Activated naive CD4-positive, alpha-beta T cell treated with anti-CD3 and anti-CD28 coated beads, Interleukin-2, amount 50 U/mL, for 72 hours (primary cell): ENCODE results near the gene IL23R. TPM values are rescaled to one million over a fixed set of nuclear protein-coding genes. Genes with fewer than 3 reads are reported as not detected.

Experiments
- ATAC-seq, 2 donors: fragments of 150-1000 bp; cut with Tn5 transposase; 2 replicates each; pipeline ENCODE4 v1.10.0; 2021; ENCODE audit warnings: mild to moderate bottlenecking in 2 of 2, moderate library complexity in 2 of 2
- DNase-seq, 2 donors: peaks; one replicate each; pipeline ENCODE4 v3.0.0; 2021 to 2022; ENCODE audit warnings: low spot score in 2 of 2
- H3K27ac Mint-ChIP-seq, 2 donors: one replicate each; pipeline ENCODE4 v1.8.0; 2022; ENCODE audit warnings: mild to moderate bottlenecking in 2 of 2, mixed read lengths in 2 of 2
- H3K36me3 Mint-ChIP-seq, 2 donors: one replicate each; pipeline ENCODE4 v1.8.0; 2022; ENCODE audit warnings: mixed read lengths in 2 of 2
- H3K9me3 Mint-ChIP-seq, 2 donors: one replicate each; pipeline ENCODE4 v1.8.0; 2022; ENCODE audit warnings: mixed read lengths in 2 of 2
- total RNA-seq, 2 donors: library from RNA; stranded (reverse); gene quantifications; one replicate each; pipeline ENCODE4 v1.2.3, GENCODE V29; 2022

IL23R gene
- total RNA-seq, 2 donors from 2014 or later = 0.87 to 15.6 TPM

GRCh38 chr1:67294836-67295617 lies 128.8 kb downstream of the IL23R start:
- DNase-seq (no peak), ATAC-seq (peak; percentile 84 to 87)
- Mint-ChIP-seq H3K27ac (peak overlapping the region in 1 of 2 donors; percentile 20), H3K9me3 (peaks cover 11 to 34% of the 10 kb centered on the region in 2 donors), H3K36me3 (peaks cover 11 to 57% of the 10 kb centered on the region in 2 donors)

DNA sequence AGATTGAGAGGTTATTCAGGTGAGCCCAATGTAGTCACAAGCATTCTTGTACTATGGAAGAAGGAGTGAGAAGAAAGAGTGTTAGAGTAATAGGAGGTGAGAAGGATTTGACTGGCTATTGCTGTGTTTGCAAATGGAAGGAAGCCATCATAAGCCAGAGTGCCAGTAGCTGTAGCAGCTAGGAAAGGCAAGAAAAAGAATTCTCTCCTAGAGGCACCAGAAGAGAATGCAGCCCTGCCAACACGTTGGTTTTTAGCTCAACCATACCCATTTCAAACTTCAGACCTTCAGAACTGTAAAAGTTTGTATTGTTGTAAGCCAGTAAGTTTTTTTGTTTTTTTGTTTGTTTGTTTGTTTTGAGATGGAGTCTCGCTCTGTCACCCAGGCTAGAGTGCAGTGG lies 132.5 kb downstream of the IL23R start:
- ATAC-seq (no peak), DNase-seq (no peak)
- Mint-ChIP-seq H3K27ac (no peak overlapping the region), H3K36me3 (peaks cover 4 to 35% of the 10 kb centered on the region in 2 donors), H3K9me3 (peaks cover 0 to 18% of the 10 kb centered on the region in 2 donors)

- DNase-seq = no peak
- Mint-ChIP-seq H3K27ac (no peak overlapping the region), H3K9me3 (peaks cover 0 to 16% of the 10 kb centered on the region in 2 donors), H3K36me3 (peaks cover 4 to 34% of the 10 kb centered on the region in 2 donors)
- ATAC-seq = no peak
These were observed 133.0 kb downstream of the IL23R start for GRCh38 chr1:67299296-67299695.

DNA sequence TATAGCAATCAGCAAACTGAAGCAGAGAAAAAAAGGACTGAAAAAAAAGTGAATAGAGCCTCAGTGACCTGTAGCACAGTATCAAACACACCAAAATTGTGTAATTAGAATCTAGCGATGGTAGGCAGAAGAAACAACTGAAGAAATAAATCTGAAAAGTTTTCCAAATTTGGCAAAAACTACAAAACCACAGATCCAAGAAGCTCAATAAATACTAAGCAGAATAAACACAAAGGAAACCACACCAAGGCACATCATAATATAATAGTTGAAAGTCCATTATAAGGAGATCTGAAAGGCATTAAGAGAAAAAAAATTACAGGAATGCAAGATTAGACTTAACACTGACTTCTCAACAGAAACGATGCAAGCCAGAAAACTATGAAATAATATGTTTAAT lies 134.3 kb downstream of the IL23R start:
- no peak for DNase-seq
- Mint-ChIP-seq H3K9me3 (peaks cover 0 to 12% of the 10 kb centered on the region in 2 donors), H3K36me3 (peaks cover 0 to 31% of the 10 kb centered on the region in 2 donors), H3K27ac (no peak overlapping the region)
- ATAC-seq = no peak

- H3K27ac Mint-ChIP-seq = peak overlapping the region; percentile 72 to 97
- H3K9me3 Mint-ChIP-seq = no peaks in the 10 kb centered on the region
- DNase-seq = no peak
- ATAC-seq = peak; percentile 15 to 77
- H3K36me3 Mint-ChIP-seq = peaks cover 8 to 21% of the 10 kb centered on the region in 2 donors
These were observed 137.8 kb downstream of the IL23R start for GRCh38 chr1:67304023-67304422.

- Mint-ChIP-seq H3K36me3 (peaks cover 20 to 45% of the 10 kb centered on the region in 2 donors), H3K9me3 (no peaks in the 10 kb centered on the region), H3K27ac (peak overlapping the region; percentile 95 to 99)
- ATAC-seq = no peak
- no peak for DNase-seq
These were observed 140.3 kb downstream of the IL23R start for GRCh38 chr1:67306547-67306946.

DNA sequence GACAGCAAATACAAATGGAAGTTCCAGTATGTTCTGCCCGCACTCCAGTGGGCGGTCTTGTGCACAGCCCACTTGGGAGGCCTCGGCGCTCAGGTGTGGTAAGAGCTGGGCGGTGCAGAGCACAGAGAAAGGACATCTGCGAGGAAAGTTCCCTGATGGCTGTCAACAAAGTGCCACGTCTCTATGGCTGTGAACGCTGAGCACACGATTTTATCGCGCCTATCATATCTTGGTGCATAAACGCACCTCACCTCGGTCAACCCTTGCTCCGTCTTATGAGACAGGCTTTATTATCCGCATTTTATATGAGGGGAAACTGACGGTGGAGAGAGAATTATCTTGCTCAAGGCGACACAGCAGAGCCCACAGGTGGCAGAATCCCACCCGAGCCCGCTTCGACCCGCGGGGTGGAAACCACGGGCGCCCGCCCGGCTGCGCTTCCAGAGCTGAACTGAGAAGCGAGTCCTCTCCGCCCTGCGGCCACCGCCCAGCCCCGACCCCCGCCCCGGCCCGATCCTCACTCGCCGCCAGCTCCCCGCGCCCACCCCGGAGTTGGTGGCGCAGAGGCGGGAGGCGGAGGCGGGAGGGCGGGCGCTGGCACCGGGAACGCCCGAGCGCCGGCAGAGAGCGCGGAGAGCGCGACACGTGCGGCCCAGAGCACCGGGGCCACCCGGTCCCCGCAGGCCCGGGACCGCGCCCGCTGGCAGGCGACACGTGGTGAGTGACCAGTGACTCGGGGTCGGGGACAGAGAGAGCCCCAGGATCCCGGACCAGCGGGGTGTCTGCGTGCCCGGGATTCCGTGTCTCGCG lies 141.2 kb downstream of the IL23R start, which contains the start of gene IL12RB2:
Gene IL12RB2 (plus strand): TSS at position 623 of the 810 bp plus-strand sequence. CDS start 12,496 bp downstream, outside the sequence.
- H3K27ac Mint-ChIP-seq = peak within 1 kb of the TSS; percentile 95 to 99
- peaks cover 0 to 3% of the 10 kb centered on the region in 2 donors for H3K9me3 Mint-ChIP-seq
- peak in 1 of 2 donors; percentile 71 for DNase-seq
- ATAC-seq = peak; percentile 76 to 81
- peaks cover 28 to 54% of the 10 kb centered on the region in 2 donors for H3K36me3 Mint-ChIP-seq

- Mint-ChIP-seq H3K9me3 (peaks cover 0 to 6% of the 10 kb centered on the region in 2 donors), H3K36me3 (peaks cover 30 to 57% of the 10 kb centered on the region in 2 donors), H3K27ac (peak overlapping the region; percentile 95 to 99)
- ATAC-seq = peak; percentile 4 to 38
- peak in 1 of 2 donors; percentile 51 for DNase-seq
These were observed 141.9 kb downstream of the IL23R start for GRCh38 chr1:67308136-67308535.

Other genes with a start within 250 kb of the IL23R start
- 1 to 10 TPM; 1.7 to 3.0 TPM for gene DNAI4, start 241.6 kb upstream of the IL23R start, total RNA-seq
- 10 to 100 TPM; 51.1 to 56.5 TPM for gene MIER1, start 241.5 kb upstream of the IL23R start, total RNA-seq
- 10 to 100 TPM; 11.7 to 12.5 TPM for gene SLC35D1, start 112.3 kb upstream of the IL23R start, total RNA-seq
- under 1 TPM in 1 of 2 donors, not detected in 1; 0.41 TPM for gene C1orf141, start 31.5 kb upstream of the IL23R start, total RNA-seq
- gene IL12RB2, start 141.4 kb downstream of the IL23R start, total RNA-seq = 100 to 1,000 TPM in 1 of 2 donors, 10 to 100 TPM in 1; 29.5 to 123 TPM